ENCODE data around the gene RNF213. TPM values are rescaled to one million over a fixed set of nuclear protein-coding genes. Genes with fewer than 3 reads are reported as not detected.
"Not testable (repeated sequence)": the region's sequence is repeated elsewhere in the genome, so short reads cannot be mapped to it uniquely, and the experiment has no call there.

The RNF213 gene
- polyA plus RNA-seq, 1 donor: 31.0 TPM

DNA sequence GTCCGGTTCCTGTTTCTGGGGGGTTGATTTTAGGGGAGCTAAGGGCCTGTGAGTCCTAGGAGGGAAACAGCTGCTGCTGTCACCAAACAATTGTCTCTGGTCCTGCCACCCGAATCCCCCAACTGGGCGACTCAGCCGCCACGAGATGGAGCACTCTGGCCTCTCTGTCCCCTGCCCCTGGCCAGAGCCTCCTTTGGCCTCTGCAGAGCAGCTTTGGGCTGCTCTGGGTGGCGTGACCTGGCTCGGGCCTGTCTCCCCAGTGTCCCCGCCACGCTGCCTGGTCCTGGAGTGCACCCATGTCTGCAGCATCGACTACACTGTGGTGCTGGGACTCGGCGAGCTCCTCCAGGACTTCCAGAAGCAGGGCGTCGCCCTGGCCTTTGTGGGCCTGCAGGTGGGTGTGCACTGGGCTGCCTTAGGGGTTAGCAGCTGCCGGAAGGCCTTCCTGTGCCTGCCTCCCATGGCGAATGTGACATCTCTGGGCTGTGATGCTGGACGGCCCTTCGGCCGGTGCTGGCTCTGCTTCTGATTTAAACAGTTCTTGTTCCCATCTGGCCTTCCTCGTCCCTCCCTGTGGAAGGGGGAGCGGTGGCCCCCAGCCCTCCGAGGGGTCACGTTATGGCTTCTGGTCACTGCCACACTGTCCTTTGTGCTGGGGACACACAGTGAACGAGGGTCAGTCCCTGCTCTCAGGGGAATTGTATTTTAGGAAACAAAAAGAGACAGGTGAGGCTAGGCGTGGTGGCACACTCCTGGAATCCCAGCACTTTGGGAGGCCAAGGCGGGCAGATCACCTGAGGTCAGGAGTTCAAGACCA lies 11.6 kb upstream of the RNF213 start:
- no peak for DNase-seq (ENCODE audit: low read depth)

DNA sequence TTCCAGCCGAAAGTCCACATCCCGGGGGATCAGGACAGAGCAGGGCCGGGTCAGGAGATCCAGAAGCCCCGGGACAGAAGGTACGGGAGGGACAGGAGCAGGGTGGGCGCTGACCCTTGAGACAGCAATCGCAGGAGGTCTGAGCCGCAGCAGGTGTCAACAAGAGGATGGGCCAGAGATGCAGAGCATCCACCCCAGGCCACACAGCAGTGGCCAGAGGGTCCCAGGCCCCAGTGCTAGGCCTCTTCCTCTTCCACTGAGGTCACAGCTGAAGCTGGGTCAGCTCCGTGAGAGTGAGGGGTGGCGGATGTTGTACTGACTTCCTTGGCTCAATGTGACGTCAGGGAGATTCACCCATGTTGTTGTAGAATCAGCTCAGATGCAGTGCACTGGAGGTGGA lies 8.7 kb upstream of the RNF213 start:
- DNase-seq (ENCODE audit: low read depth): no peak

DNA sequence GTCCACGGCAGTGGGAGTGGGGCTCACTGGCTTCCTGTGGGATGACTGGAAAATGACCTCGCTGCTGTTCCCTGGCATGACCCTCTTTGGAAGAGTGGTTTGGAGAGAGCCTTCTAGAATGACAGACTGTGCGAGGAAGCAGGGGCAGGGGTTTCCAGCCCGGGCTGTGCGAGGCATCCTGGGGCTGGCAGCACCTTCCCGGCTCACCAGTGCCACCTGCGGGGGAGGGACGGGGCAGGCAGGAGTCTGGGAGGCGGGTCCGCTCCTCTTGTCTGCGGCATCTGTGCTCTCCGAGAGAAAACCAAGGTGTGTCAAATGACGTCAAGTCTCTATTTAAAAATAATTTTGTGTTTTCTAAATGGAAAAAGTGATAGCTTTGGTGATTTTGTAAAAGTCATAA lies 7.8 kb upstream of the RNF213 start:
- no peak for DNase-seq (ENCODE audit: low read depth)

DNA sequence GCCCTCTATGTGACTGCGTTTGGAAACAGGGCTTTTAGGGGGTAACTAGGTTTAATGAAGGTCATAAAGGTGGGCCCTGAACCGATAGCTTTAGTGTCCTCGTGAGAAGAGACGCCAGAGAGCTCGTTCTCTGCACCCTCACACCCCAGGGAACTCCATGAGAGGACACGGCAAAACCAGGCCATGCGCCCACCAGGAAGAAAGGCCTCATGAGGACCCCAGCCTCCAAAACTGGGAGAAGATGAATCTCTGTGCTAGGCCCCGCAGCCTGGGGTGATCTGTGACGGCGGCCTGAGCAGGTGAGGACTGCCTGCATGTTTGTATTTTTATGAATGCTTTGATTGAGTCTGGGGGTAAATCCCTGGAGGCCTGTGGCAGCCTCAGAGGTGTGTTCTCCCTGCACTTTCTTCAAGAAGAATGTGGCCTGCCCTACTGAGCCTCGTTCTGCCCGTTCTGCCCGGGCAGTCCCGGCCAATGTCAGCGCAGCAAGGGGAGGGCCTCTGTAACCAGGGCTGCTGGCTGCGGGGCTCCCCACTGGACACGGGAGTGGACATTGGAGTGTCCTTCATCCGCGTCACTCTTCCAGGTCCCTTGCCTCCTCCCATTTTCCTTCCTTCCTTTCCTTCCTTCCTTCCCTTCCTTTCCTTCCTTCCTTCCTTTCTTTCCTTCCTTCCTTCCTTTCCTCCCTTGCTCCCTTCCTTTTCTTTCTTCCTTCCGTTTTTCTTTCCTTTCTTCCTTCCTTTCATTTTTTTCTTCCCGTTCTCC lies 6.8 kb upstream of the RNF213 start:
- DNase-seq (ENCODE audit: low read depth): no peak

DNA sequence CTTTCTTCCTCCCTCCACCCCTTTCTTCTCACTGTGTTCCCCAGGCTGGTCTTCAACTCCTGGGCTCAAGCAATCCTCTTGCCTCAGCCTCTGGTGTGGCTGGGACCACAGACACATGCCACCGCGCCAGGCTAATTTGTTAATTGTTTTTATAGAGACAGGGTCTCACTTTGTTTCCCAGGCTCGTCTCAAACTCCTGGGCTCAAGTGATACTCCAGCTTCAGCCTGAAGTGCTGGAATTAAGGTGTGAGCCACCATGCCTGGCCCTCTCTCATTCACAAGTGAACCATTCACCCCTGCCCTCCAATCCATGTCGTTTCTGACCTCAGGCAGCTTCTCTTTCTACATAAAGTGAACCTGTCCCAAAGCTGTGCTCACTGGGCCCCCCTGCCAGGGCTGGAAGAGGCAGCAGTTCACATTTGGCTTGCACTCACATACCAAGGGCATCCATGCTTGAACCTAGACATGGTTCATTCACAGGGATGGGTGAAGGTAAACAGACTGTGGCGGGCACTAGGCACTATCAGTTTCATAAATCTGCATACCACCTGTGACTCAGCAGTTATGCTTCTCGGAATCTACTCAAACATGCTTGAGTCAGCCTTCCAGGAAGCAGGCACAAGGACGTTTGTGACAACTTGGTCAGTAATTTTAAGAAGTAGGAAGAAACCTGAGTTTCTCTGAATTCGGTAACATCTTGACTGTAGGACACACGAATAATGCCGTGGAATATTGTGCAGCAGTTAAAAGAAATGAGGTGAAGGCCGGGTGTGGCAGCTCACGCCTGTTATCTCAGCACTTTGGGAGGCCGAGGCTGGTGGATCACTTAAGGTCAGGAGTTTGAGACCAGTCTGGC lies 6.0 kb upstream of the RNF213 start:
- no peak for DNase-seq (ENCODE audit: low read depth)

GRCh38 chr17:80256034-80256350 lies 4.7 kb upstream of the RNF213 start:
- DNase-seq (ENCODE audit: low read depth): no peak

DNA sequence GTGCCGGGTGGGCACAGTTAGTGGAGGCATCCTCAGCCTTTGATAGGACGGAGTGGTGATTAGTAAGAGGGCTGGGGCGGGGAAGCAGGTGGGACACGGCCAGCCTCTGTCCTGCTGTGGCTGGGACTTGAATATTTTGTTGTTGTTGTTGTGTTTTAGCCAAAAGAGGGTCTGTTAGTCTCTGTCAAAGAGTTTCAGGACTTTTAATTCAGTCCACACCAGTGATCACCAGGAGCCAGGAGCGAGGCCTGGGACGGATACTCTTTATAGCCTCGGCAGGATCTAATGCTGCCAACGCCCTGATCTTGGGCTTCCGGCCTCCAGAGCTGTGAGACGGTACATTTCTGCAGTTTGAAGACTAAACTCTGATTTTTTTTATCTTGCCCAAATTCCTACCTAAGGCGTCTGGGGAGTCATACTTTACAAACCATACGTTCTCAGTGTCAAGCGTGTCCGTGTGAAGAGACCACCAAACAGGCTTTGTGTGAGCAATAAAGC lies 2.9 kb upstream of the RNF213 start:
- DNase-seq (ENCODE audit: low read depth): no peak

DNA sequence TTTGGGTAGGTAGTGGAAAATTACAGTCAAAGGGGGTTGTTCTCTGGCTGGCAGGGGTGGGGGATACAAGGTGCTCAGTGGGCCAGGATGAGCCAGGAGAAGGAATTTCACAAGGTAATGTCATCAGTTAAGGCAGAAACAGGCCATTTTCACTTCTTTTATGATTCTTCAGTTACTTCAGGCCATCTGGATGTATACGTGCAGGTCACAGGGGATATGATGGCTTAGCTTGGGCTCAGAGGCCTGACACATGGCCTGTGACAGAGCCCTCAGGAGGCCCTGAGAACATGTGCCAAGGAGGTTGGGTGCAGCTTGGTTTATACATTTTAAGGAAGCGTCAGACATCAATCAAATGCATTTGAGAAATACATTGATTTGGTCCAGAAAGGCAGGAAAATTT lies 2.4 kb upstream of the RNF213 start:
- not testable (repeated sequence) for DNase-seq (ENCODE audit: low read depth)

DNA sequence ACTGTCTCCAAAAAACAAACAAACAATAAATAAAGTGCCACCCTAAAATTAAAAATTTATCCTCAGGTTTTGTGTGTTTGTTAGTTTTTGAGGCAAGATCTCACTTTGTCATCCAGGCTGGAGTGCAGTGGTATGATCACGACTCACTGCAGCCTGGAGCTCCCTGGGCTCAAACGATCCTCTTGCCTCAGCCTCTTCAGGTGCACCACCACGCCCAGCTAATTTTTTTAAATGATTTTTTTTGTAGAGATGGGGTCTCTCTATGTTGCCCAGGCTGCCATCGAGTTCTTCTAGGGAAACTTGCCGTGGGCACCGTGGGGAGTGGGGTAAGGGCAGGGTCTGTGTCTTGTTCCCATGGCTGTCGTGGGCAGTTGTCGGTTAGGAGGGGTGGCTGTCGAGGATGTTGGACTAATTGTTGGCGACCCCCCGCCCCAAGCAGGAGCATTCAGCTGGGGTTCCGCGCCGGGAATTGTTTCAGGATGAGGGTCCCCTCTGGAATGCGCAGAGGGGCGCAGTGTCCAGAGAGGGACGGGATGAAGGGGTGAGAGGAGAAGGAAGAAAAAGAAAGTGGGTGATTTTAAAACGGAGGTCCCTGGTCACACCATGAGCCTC lies 1.1 kb upstream of the RNF213 start:
- no peak for DNase-seq (ENCODE audit: low read depth)

DNA sequence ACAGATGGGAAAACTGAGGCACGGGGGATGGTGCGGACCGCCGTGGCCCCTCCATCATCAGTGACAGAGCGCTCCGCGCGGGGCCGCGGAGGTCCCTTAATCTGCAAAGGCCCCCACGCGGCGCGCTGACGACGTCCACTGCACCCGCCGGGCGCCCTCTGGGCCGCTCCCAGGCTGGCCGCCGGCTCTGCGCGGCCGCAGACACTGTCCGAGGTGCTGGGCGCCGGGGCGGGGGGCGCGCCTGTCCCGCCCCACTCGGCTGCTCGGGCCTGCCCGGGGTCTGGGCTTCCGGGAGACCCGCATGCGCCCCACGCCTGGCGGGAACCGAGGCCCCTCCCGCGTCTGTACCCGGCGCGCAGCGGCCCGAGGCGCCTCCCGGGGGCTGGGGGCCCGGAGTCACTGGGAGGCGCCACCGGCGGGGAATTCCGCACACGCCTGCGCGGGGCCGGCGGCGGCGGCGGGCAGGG lies 550 bp upstream of the RNF213 start:
- no peak for DNase-seq (ENCODE audit: low read depth)

DNA sequence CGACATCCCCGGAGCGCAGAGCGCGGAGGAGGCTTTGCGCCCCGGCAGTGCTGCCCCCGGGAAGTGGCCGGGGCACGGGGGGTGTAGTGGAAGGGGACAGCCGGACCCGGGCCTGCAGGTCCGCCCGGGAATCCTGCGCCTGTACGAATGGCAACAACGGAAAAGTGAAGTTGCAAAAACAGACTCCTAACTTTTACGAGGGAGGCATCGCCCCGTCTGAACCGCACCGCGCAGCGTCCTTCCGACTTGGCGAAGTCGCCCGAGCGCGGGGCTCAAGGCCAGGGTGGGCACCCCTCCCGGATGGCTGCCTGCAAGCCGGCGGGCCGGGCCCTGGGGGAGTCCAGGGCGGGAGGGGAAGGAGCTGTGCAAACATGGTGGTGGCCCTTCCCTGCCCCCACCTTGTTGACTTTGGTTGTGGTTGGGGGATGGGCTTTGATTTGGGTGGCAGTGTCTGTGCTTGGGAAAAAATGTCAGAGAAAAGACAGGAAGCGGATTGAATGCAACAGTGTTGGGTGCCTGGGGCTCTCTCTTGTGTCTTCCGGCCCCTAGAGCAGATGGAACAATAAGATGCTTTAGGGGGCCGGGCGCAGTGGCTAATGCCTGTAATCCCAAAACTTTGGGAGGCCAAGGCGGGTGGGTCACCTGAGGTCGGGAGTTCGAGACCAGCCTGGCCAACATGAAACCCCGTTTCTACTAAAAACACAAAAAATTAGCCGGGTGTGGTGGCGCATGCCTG lies 675 bp downstream of the RNF213 start:
- DNase-seq (ENCODE audit: low read depth): no peak

GRCh38 chr17:80261895-80262279 lies 1.2 kb downstream of the RNF213 start:
- DNase-seq (ENCODE audit: low read depth): no peak

DNA sequence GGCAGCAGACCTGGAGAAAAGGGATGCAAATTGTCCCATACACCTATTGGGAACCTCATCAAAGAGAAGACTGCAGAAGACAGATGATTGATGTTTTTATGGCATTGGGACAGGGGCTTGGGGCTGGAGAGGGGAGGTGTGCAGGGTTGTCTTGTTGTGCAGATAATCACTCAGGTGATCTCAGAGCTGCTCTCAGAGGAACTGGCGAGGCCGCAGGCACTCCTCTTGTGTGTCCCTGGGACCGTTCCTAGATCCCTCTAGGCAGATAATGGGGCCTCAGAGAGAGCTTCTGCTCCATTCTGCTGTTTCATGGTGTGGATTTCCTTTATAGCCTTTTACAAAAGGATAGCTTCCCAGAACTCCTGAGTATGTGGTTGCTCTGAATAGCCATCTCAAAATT lies 1.6 kb downstream of the RNF213 start:
- no peak for DNase-seq (ENCODE audit: low read depth)

GRCh38 chr17:80262775-80263244 lies 2.2 kb downstream of the RNF213 start:
- DNase-seq (ENCODE audit: low read depth): no peak

GRCh38 chr17:80263253-80264204 lies 2.9 kb downstream of the RNF213 start:
- peak; percentile 80 for DNase-seq (ENCODE audit: low read depth)

DNA sequence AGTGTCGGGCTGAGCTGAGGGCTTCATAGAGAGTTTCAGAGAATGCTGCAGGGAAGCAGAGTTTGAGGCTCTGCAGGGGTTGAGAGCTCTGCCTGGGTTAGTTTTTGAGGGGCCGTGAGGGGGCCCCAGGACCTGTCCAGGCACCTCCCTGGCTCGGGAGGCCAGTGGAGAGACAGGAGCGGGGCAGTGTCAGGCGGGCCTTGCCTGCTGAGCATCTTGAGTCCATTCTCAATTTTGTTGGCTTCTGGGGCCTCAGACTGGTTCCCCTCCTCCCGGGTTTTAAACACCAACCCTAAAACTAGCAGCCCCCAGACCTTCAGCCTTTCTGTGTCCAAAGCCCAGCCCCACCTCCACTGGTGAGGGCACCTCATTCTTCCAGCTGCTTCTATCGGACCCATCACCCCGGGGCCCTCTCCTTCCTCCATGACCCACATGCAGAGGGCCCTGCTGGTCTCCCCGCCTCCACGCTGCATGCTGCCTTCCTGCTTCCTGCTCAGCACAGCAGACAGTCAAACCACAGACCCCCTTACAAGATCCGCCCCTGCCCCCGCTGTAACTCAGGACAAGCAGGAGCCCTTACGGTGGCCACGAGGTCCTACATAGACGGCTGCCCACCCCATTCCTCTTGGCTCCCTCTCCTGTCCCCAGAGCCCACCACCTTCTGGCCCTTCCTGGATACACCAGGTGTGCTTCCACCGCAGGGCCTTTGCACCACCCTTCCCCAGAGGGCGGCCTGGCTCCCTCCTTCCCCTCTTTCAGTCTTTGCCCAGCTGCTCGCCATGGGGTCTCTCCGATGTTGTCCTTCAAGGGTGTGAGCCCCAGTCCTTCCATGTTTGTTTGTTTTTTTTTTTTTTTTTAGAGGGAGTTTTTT lies 3.8 kb downstream of the RNF213 start:
- DNase-seq (ENCODE audit: low read depth): no peak

GRCh38 chr17:80265205-80266068 lies 4.8 kb downstream of the RNF213 start:
- no peak for DNase-seq (ENCODE audit: low read depth)

DNA sequence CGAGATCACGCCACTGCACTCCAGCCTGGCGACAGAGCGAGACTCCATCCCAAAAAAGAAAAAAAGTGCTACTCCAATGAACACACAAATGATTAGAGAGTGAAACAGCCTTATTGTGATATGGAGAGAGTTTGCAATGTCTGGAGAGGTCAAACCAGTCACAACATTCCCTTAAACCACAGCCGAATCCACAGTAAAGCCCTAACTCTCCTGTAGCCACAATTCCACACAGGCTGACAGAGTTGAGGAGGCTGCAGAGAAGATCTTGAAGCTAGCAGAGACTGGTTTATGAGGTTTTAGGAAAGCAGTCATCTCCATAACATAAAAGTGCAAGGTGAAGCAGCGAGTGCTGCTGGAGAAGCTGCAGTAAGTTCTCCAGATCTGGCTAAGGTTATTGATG lies 6.7 kb downstream of the RNF213 start:
- DNase-seq (ENCODE audit: low read depth): no peak

All from forelimb muscle (tissue), 1 donor.